M059J (cell line): ENCODE measurements around the gene OR6X1. TPM values are rescaled to one million over a fixed set of nuclear protein-coding genes. Genes with fewer than 3 reads are reported as not detected.

Experiments used
- DNase-seq: peaks from one replicate; pipeline ENCODE4 v3.0.0-alpha.2; 2012; ENCODE audit warnings: low read depth
- total RNA-seq: library from RNA; depleted of rRNA; stranded (reverse); fragments of >200 nt; shearing (Covaris generic); gene quantifications from 2 replicates; pipeline ENCODE4 v1.2.3, GENCODE V29; 2014; rRNA removed

The OR6X1 gene, protein sequence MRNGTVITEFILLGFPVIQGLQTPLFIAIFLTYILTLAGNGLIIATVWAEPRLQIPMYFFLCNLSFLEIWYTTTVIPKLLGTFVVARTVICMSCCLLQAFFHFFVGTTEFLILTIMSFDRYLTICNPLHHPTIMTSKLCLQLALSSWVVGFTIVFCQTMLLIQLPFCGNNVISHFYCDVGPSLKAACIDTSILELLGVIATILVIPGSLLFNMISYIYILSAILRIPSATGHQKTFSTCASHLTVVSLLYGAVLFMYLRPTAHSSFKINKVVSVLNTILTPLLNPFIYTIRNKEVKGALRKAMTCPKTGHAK
- not detected in 2 replicates for total RNA-seq

DNA sequence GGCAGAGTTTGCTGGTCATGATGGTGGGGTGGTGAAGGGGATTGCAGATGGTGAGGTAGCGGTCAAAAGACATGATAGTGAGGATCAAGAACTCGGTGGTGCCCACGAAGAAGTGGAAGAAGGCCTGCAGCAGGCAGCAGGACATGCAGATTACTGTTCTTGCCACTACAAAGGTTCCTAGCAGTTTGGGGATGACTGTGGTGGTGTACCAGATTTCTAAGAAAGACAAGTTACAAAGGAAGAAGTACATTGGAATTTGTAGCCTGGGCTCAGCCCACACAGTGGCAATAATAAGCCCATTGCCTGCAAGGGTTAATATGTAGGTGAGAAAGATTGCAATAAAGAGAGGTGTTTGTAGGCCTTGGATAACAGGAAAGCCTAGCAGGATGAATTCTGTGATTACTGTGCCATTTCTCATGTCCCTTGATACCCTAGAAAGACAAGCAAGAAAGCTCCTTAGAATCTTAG is at the start of gene OR6X1:
Gene OR6X1 (minus strand): TSS at position 418 of the 468 bp plus-strand sequence. CDS start 0 bp downstream, at position 418.
- no peak for DNase-seq

- DNase-seq, result no peak
These were observed 47.4 kb upstream of the OR6X1 start for GRCh38 chr11:123801765-123802164.

DNA sequence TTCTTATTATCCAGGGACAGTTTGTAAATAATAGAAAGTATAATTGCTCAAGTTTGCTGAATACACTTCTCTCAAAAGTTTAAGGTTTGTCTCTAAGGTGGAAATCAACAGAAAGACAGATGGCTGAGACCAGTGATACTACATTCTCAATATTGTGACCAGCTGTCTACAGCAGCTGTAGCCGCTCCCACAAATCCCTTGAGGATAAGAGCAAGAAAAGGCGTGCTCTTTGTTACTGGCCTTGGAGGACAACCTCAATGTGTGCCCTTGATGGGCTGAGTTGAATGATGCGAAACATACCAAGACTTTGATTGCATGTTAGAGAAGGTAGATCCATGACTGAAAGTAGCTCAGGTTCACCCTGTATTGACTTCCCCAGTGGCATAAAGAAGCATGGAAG is 45.7 kb upstream of the OR6X1 start:
- no peak for DNase-seq

- no peak for DNase-seq
These were observed 45.1 kb upstream of the OR6X1 start for GRCh38 chr11:123799438-123799837.

DNA sequence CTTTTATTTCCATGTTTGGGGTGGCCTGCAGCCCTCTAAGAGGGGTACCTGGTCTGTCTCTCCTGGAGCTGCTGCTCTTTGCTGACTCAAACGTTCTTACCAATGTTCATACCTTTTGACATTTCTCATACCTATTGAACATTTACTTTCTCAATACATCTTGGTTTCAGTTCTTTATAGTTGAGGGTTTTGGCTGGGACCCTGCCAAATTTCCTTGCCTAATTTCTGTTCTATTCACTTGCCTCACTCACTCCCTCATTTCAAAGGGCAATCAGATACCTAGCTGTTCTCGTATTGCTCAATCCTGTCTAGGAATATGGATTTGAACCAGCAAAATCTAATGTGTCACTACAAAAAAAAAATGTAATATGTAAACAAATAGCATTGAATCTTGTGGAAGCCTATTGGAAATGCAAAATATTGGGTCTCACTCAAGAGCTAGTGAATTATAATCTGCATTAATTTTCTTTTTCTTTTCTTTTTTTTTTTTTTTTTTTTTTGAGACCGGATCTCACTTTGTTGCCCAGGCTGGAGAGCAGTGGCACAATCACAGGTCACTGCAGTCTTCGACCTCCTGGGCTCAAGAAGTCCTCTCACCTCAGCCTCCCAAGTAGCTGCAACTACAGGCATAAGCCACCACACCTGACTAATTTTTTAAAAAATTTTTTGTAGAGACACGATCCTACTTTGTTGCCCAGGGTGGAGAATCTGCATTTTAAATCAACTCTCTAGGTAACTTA is 44.4 kb upstream of the OR6X1 start:
- no peak for DNase-seq

- DNase-seq, result no peak
These were observed 43.8 kb upstream of the OR6X1 start for GRCh38 chr11:123798079-123798478.

DNA sequence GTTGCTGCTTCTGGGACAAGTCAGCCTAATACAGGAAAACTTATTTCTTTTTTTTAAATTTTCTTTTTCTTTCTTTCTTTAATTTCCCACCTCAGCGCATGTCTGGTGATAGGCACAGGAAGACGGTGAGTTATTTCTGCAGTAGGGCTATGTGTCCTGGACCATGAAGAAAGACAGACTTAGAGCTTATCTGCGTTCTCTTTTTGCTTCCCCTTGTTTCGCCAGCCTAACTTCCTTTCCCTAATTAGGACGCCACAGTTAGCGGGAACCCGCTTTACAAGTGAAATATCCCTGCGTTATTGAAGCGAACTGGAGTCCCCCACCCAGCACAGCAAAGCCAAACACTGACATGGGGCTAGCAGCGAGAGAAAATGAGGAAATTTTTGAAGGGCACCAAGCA is 43.2 kb upstream of the OR6X1 start:
- no peak for DNase-seq

GRCh38 chr11:123797114-123797513 is 42.8 kb upstream of the OR6X1 start:
- no peak for DNase-seq

- no peak for DNase-seq
These were observed 41.9 kb upstream of the OR6X1 start for GRCh38 chr11:123796226-123796625.

GRCh38 chr11:123783536-123783935 is 29.2 kb upstream of the OR6X1 start:
- no peak for DNase-seq

DNA sequence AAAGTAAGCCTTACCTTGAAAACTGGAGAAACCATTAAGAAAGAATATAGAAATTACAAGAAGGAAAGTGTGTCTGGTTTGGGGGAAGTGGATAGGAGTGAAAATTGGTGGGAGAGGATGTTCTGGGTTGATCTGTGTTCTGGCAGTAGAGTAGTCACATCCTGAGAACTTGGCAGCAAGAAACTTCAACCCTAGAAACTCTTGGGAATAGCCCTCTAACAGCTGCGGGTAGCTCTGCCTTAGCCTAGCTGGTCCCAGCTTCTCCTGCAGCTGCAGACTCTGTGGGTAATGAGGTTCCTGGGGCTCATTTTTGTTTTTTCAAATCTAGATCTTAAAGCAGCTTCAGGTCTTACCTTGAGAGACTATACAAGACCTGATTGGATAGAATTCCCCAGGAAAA is 24.2 kb upstream of the OR6X1 start:
- no peak for DNase-seq

GRCh38 chr11:123775715-123776549 is 21.6 kb upstream of the OR6X1 start:
- DNase-seq, result no peak

DNA sequence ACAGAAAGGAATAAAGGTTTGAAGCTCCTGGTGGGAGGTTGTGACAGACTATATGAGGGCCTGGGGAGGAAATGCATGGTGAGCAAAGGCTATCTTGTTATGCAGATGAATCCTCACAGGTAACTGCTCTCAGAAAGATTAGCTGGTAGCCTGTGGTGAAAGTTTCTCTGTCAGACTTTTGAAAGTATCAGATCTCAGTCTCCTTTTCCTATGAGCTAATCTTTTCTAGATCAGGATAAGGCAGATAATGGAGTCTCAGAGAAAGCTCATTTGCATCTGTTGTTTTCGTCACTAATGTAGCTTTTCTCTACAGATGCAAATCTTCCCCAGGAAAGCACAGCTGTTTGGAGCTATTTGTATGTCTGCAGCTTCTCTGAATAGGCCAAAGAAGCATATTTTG is 21.0 kb upstream of the OR6X1 start:
- DNase-seq, result no peak

DNA sequence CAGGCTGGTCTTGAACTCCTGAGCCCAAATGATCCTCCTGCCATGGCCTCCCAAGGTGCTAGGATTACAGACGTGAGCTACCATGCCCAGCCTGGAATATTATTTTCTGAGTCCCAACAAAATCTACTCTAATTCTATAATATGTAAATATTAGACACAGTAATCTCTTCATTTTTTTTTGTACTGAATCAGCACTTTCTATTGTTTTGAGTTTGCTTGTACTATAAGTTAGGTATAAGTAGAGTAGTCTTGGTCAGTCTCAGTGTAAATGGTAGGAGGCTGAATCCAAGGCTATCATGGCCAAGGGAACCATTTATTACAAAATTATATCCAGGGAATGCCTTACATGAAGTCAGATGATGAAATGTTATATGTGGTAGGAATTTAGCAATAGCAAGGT is 19.6 kb upstream of the OR6X1 start:
- no peak for DNase-seq

GRCh38 chr11:123773026-123773425 is 18.7 kb upstream of the OR6X1 start:
- no peak for DNase-seq

DNA sequence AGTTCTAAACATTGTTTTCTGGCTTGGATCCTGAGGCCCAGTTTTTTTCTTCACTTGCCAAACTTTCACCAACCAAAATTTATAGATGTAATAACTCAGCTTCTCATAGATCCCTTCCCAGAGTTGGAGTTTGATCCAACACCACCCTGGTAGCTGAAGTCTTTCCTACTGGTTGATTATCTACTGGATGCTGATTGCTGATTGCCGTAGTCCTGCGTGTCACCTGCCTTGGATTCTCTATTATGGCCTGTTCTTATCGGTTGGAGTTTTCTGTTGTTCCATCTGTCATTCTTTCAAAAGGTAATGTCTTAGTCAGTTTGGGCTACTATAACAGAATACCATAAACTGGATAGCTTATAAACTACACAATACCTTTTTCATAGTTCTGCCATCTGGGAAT is 17.3 kb upstream of the OR6X1 start:
- DNase-seq, result no peak

- no peak for DNase-seq
These were observed 16.4 kb upstream of the OR6X1 start for GRCh38 chr11:123770712-123771111.

GRCh38 chr11:123765601-123766000 is 11.3 kb upstream of the OR6X1 start:
- DNase-seq, result no peak

GRCh38 chr11:123762422-123762821 is 8.1 kb upstream of the OR6X1 start:
- DNase-seq, result no peak

DNA sequence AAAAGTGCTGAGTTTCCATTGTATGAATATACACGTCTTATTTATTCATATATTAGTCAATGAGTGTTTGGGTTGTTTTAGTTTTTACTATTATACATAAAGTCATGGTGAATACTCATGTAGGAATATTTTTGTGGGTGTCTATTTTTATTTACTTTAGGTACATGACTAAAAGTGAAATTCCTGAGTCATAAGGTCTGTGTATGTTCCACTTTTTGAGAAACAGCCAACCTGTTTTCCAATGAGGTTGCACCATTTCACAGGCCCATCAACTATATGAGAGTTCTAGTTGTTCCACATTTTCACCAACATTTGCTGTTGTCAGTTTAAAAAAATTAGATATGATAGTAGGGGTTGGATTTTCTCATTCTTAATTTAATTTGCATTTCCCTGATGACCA is 6.6 kb upstream of the OR6X1 start:
- DNase-seq, result no peak

- no peak for DNase-seq
These were observed 3.7 kb upstream of the OR6X1 start for GRCh38 chr11:123757976-123758375.

GRCh38 chr11:123755813-123756212 is 1.5 kb upstream of the OR6X1 start:
- no peak for DNase-seq
